Esophagus squamous epithelium (tissue), 5 donors: ENCODE measurements around the gene RASGRP2. TPM values are rescaled to one million over a fixed set of nuclear protein-coding genes. Genes with fewer than 3 reads are reported as not detected.

Experiments
- DNase-seq: peaks from one replicate; lab custom pipeline; 2025; lab: John Stamatoyannopoulos, UW
- H3K27ac ChIP-seq, 4 donors: fragments of 200-600 bp; sonication (generic); one replicate each; pipeline ENCODE4 v1.5.1; 2016 to 2019; ENCODE audit warnings: mild to moderate bottlenecking in 1 of 4
- H3K27me3 ChIP-seq, 4 donors: fragments of 200-600 bp; sonication (generic); 1 replicate in 3 of 4; 2 replicates in 1 of 4; pipeline versions ENCODE4 v1.5.1 to v1.6.0; 2017 to 2021; ENCODE audit warnings: antibody characterized with exemption in 1 of 4
- H3K36me3 ChIP-seq, 3 donors: fragments of 200-600 bp; sonication (generic); one replicate each; pipeline ENCODE4 v1.5.1; 2016 to 2019
- H3K4me1 ChIP-seq, 3 donors: fragments of 200-600 bp; sonication (generic); one replicate each; pipeline ENCODE4 v1.5.1; 2017 to 2019
- H3K4me3 ChIP-seq, 4 donors: fragments of 200-600 bp; sonication (generic); 1 replicate in 3 of 4; 2 replicates in 1 of 4; pipeline ENCODE4 v1.5.1; 2016 to 2019; ENCODE audit warnings: mild to moderate bottlenecking in 2 of 4, moderate library complexity in 1 of 4
- H3K9me3 ChIP-seq, 3 donors: fragments of 200-600 bp; sonication (generic); one replicate each; pipeline ENCODE4 v1.5.1; 2016 to 2019
- POLR2A ChIP-seq, 4 donors: fragments of 450-650 bp; IDR thresholded peaks; one replicate each; pipeline ENCODE4 v1.6.1; 2017; ENCODE audit warnings: antibody characterized with exemption in 4 of 4, mild to moderate bottlenecking in 4 of 4, moderate library complexity in 3 of 4
- WGBS, 2 donors: methylation state at CpG; one replicate each; pipeline ENCODE4 v1.1.5; 2018; 5-methylcytosine and 5-hydroxymethylcytosine counted together
- intact Hi-C: fragments of 100-400 bp; cut with DNase I; formaldehyde crosslinking; loops from one replicate; pipeline ENCODE4 v1.15.0; 2022
- total RNA-seq, 4 donors: library from RNA; depleted of rRNA; stranded (reverse); fragments of >200 nt; gene quantifications; one replicate each; pipeline ENCODE4 v1.1.0, GENCODE V29; 2016
- TF ChIP-seq, protein P1 (sequence below), 6 experiments: fragments of 450-650 bp in 4 of 6; fragments of 200-600 bp in 2 of 6; sonication (generic) in 2 of 6; IDR thresholded peaks; one replicate each; pipeline ENCODE4 v1.5.1; 2016 to 2019; ENCODE audit warnings: antibody characterized with exemption in 6 of 6, mild to moderate bottlenecking in 4 of 6, moderate library complexity in 4 of 6
- donor health status: DM: yes; HTN: yes; CAD: no.

RASGRP2 gene
- total RNA-seq, 4 donors from 2014 or later = 2.6 to 13.2 (median 4.9) TPM

DNA sequence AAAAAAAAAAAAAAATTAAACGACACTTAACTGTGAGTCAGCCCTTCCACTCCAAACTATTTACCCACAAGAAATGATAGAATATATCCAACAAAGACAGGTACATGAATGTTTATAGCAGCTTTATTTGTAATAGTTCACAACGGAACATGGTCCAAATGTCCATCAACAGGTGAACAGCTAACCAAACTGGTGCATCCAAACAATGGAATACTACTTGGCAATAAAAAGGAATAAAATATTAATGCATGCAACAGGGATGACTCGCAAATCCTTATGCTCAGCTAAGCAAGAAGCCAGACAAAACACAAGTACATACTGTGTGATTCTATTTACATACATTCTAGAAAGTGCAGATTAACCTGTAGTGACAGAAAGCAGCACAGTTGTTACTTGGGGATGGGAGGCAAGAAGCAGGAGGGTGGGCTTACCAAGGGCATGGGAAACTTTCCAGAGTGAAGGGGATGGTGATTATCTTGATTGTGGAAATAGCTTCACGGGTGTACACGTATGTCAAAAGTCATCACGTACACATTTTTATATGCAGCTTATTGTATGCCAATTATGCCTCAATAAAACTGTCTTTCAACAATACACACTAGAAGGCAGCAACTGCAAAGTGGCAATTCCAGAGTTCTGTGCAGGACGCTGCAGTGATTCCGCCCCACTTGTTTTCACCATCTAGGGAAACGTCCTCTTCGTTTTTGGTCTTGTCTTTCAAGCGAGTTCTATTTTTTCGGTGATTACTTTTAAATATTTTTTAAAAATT is 41.1 kb upstream of the RASGRP2 start:
- H3K9me3 ChIP-seq = no peaks in the 10 kb centered on the region
- H3K4me3 ChIP-seq = no peak overlapping the region
- WGBS, 2 donors = 79 to 88% methylated on average over 12 of the region's 12 CpGs
- peaks cover 0 to 11% (median 0%) of the 10 kb centered on the region in 3 donors for H3K36me3 ChIP-seq
- H3K27ac ChIP-seq = no peak overlapping the region
- DNase-seq = no peak
- TF ChIP-seq, protein P1, sequence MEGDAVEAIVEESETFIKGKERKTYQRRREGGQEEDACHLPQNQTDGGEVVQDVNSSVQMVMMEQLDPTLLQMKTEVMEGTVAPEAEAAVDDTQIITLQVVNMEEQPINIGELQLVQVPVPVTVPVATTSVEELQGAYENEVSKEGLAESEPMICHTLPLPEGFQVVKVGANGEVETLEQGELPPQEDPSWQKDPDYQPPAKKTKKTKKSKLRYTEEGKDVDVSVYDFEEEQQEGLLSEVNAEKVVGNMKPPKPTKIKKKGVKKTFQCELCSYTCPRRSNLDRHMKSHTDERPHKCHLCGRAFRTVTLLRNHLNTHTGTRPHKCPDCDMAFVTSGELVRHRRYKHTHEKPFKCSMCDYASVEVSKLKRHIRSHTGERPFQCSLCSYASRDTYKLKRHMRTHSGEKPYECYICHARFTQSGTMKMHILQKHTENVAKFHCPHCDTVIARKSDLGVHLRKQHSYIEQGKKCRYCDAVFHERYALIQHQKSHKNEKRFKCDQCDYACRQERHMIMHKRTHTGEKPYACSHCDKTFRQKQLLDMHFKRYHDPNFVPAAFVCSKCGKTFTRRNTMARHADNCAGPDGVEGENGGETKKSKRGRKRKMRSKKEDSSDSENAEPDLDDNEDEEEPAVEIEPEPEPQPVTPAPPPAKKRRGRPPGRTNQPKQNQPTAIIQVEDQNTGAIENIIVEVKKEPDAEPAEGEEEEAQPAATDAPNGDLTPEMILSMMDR (IDR thresholded peaks at IDR 0.05) = no peak
- TF ChIP-seq POLR2A (IDR thresholded peaks at IDR 0.05) = no peak
- H3K27me3 ChIP-seq = no peaks in the 10 kb centered on the region
- intact Hi-C loops = no loop called here
- H3K4me1 ChIP-seq = peaks cover 0 to 7% (median 0%) of the 10 kb centered on the region in 3 donors

DNA sequence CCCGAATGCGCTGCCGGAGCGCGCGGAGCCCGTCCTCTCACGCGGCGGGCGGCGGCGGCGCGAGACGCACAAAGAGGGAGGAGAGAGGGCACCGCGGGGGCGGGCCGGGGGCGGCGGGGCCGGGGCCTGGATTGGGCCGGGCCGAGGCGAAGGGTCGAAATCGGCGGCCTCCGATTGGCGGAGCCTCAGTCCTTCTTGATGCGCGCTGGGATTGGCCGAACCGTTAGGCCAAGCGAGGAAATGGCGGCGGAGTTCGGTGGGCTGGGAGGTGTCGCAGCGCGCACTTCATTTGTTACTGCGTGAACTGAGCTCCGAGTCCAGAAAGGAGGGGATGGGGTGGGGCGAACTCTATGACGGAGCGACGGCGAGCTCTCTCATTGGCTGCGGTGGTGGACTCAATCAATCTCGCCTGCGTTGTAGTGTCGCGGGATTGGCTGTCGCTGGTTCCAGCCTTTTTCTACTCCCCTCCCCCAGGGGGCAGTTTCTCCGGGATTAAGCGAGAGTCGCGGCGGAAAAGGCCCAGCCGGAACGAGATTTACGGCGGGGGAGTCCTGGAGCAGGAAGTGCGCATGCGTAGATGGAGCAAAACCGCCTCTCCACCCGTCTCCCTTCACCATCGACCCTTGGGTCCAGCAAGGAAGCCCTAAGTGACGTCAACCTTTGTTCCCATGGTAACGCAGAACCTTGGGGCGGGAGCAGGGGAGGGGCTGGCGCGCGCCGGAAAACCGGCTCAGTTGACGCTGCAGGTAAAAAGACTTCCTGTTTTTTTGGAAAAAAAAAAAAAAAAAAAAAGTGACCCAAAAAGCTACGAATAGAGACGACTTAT is 34.7 kb upstream of the RASGRP2 start, which contains the start of gene SF1:
Gene SF1 (minus strand): TSS at position 70 of the 826 bp plus-strand sequence. CDS start 150 bp downstream, outside the sequence.
- Histone ChIP-seq H3K4me1 (peaks cover 21 to 46% (median 29%) of the 10 kb centered on the region in 3 donors), H3K4me3 (peak within 1 kb of the TSS; percentile 86 to 99 (median 94)), H3K36me3 (peaks cover 14 to 32% (median 24%) of the 10 kb centered on the region in 3 donors), H3K27me3 (no peaks in the 10 kb centered on the region), H3K9me3 (no peaks in the 10 kb centered on the region), H3K27ac (peak within 1 kb of the TSS; percentile 99 to 100 (median 100))
- TF ChIP-seq, protein P1 (IDR thresholded peaks at IDR 0.05) = peak in 3 of 6 experiments; percentile 14 to 52 (median 33)
- TF ChIP-seq POLR2A (IDR thresholded peaks at IDR 0.05) = peak in 3 of 4 donors; percentile 91 to 99 (median 97)
- intact Hi-C loops = no loop called here
- WGBS, 2 donors = 0% methylated on average over 6 to 16 of the region's 80 CpGs
- peak; percentile 96 for DNase-seq

DNA sequence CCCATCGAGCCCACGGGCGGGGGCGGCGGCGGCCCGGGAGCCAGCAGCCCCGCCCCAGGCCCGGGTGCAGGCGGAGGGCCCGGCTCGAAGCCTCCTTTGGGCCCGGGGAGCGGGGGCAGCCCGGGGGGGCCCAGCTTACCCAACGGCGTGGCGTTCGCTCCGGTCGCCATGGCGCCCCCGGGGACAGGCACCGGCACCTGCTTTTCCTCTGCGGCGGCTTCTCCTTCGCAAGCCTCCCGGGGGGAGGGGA is 34.2 kb upstream of the RASGRP2 start:
- Histone ChIP-seq H3K4me3 (peak overlapping the region; percentile 86 to 99 (median 94)), H3K4me1 (peaks cover 21 to 52% (median 29%) of the 10 kb centered on the region in 3 donors), H3K9me3 (no peaks in the 10 kb centered on the region), H3K27ac (peak overlapping the region; percentile 99 to 100 (median 100)), H3K36me3 (peaks cover 18 to 38% (median 27%) of the 10 kb centered on the region in 3 donors), H3K27me3 (no peaks in the 10 kb centered on the region)
- DNase-seq = no peak
- 0% methylated on average over 6 of the region's 28 CpGs; no CpG with 5 or more reads in 1 of the 2 donors for whole genome bisulfite sequencing, 2 donors
- intact Hi-C loops = no loop called here
- TF ChIP-seq, protein P1 (IDR thresholded peaks at IDR 0.05) = no peak
- no peak for TF ChIP-seq POLR2A (IDR thresholded peaks at IDR 0.05)

DNA sequence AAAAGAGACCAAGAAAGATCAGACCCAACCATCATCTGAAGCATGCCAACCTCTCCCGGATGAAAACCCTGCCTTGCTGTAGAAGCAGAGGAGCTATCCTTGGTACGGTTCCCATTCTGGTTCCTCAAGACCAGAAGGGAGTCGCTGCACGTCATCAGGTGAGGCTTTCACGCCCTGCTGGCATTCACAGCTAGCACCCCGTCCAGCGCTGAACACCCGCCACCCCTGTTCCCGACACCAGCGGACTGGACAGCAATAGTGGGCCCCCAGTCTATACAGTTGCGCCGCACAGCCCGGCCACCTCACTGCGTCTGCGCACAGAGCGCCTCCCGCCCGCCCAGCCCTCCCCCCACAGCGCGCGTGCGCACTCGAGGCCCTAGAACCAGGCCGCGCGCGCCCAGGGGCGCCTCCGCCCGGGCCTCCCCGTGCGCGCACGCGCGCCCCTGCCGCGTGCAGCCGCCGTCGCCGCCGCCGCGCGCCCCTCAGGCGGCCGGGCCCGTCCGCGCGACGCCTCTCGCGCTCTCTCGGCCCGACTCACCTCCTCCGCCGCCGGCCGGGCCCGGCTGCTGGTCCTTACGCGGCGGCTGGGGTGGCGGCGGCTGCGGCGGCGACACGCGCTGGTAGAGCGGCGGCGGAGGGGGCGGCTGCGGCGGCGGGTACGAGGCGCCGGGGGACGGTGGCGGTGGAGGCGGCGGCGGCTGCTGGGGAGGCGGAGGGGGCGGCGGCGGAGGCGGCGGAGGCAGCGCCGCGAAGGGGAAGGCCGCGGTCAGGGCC is 33.7 kb upstream of the RASGRP2 start:
- peak overlapping the region; percentile 86 to 99 (median 94) for H3K4me3 ChIP-seq
- WGBS, 2 donors = 0% methylated on average over 5 to 7 of the region's 98 CpGs

More for the DNA sequence above, 33.7 kb upstream of the RASGRP2 start:
- TF ChIP-seq POLR2A (IDR thresholded peaks at IDR 0.05) = peak in 1 of 4 donors; percentile 28
- TF ChIP-seq, protein P1 (IDR thresholded peaks at IDR 0.05) = no peak
- H3K9me3 ChIP-seq = no peaks in the 10 kb centered on the region
- intact Hi-C loops = no loop called here
- peak; percentile 43 for DNase-seq
- no peaks in the 10 kb centered on the region for H3K27me3 ChIP-seq
- peaks cover 21 to 57% (median 33%) of the 10 kb centered on the region in 3 donors for H3K4me1 ChIP-seq
- peak overlapping the region; percentile 99 to 100 (median 100) for H3K27ac ChIP-seq
- H3K36me3 ChIP-seq = peaks cover 23 to 43% (median 32%) of the 10 kb centered on the region in 3 donors
